ENCODE data around the gene NRP1. TPM values are rescaled to one million over a fixed set of nuclear protein-coding genes. Genes with fewer than 3 reads are reported as not detected.

NRP1 gene
- total RNA-seq, 4 donors from 2014 or later = 3.1 to 27.7 (median 12.0) TPM

DNA sequence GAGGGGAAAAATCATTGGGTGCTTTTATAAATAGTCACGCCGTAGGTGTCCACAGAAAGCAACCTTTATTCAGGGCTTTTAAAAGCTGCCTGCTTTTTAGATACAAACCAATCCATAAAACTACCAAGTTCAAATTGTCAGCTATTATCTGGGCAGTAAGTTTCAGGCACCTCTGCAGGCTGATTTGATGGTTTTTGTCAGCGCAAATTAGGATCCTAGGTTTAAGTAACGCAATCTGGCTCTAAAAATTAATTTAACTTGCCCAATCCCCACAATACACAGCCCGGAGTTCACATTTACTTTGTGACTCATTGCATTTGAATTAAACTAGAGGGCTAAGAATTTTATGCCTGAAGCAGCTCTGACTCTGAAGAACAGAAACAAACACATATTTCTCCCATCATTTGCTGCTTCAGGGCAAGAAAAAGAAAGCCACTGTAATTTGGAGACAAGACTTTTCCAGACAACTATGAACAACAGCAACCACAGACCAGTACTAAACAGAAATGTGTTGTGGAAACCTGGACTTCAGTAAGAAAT, 43.3 kb downstream of the NRP1 start:
- TF ChIP-seq POLR2A (IDR thresholded peaks at IDR 0.05) = no peak
- TF ChIP-seq, protein P1, sequence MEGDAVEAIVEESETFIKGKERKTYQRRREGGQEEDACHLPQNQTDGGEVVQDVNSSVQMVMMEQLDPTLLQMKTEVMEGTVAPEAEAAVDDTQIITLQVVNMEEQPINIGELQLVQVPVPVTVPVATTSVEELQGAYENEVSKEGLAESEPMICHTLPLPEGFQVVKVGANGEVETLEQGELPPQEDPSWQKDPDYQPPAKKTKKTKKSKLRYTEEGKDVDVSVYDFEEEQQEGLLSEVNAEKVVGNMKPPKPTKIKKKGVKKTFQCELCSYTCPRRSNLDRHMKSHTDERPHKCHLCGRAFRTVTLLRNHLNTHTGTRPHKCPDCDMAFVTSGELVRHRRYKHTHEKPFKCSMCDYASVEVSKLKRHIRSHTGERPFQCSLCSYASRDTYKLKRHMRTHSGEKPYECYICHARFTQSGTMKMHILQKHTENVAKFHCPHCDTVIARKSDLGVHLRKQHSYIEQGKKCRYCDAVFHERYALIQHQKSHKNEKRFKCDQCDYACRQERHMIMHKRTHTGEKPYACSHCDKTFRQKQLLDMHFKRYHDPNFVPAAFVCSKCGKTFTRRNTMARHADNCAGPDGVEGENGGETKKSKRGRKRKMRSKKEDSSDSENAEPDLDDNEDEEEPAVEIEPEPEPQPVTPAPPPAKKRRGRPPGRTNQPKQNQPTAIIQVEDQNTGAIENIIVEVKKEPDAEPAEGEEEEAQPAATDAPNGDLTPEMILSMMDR (IDR thresholded peaks at IDR 0.05) = no peak
- intact Hi-C loops (cut with DNase I) = no loop called here
- H3K4me3 ChIP-seq = no peak overlapping the region
- H3K4me1 ChIP-seq = peaks cover 0 to 60% (median 18%) of the 10 kb centered on the region in 3 donors
- no peak for DNase-seq
- H3K9me3 ChIP-seq = no peaks in the 10 kb centered on the region
- H3K27me3 ChIP-seq = no peaks in the 10 kb centered on the region
- no peaks in the 10 kb centered on the region for H3K36me3 ChIP-seq
- WGBS, 2 donors = 32 to 48% methylated on average over 5 of the region's 5 CpGs
- H3K27ac ChIP-seq = peak overlapping the region in 3 of 4 donors; percentile 54 to 61 (median 57)

DNA sequence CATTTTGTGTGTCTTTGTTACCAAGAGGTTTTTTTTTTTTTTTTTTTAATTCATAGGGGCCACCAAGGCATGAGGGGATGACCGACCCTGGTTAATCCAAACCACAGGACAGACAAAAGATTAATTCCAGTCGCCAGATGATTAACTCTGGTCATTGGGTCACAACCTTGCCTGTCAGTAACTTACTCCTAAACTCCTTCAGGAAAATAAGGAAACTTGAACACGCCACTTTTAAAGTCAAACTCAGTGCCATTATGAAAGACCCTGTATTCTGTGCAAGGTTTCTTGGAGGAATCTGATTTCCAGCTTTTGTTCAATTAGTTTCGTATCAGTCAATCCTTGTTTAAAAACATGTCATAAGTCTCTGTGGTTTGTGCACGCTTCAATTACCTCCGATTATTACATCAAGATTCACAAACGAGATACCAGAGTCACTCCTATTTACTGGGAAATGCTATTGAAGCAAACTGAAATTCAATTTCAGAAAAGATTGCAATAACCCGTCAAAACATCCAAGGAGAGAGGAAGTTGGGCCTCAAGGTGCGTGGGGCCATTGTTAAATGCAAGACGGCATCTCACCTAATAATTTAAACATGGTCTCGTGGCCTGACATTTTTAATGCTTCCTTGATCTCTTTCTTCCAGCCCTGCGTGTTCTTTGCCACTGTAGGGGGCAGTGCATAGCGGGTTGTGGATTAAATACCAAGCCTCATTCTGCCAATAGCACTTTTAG, 44.0 kb downstream of the NRP1 start:
- Histone ChIP-seq H3K27ac (peak overlapping the region in 3 of 4 donors; percentile 54 to 61 (median 57)), H3K4me3 (no peak overlapping the region), H3K9me3 (no peaks in the 10 kb centered on the region), H3K27me3 (no peaks in the 10 kb centered on the region), H3K36me3 (no peaks in the 10 kb centered on the region), H3K4me1 (peaks cover 0 to 53% (median 18%) of the 10 kb centered on the region in 3 donors)
- 65 to 69% methylated on average over 13 of the region's 13 CpGs for WGBS, 2 donors
- intact Hi-C loops (cut with DNase I) = no loop called here
- no peak for DNase-seq
- TF ChIP-seq POLR2A (IDR thresholded peaks at IDR 0.05) = no peak
- TF ChIP-seq, protein P1 (IDR thresholded peaks at IDR 0.05) = no peak

DNA sequence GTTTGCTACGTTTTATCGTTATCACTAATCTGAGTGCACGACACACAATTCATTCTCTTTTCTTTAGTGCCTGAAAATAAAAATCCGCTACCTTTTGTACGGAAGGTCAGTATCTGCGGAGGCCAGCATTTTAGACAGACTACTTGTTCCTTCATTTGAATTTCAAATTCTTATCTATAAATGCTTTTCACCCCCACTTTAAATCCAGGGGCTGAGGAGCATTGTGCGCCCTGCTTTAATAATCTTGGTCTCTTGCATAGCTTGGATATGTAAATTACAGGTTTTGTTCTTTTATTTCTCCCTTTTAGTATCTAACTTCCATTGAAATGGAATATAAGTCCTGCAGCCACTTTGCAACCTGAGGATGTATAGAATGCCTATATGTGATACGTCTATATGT, 44.7 kb downstream of the NRP1 start:
- Histone ChIP-seq H3K9me3 (no peaks in the 10 kb centered on the region), H3K4me3 (no peak overlapping the region), H3K36me3 (no peaks in the 10 kb centered on the region), H3K4me1 (peaks cover 0 to 52% (median 18%) of the 10 kb centered on the region in 3 donors), H3K27me3 (no peaks in the 10 kb centered on the region), H3K27ac (no peak overlapping the region)
- intact Hi-C loops (cut with DNase I) = no loop called here
- DNase-seq = no peak
- no peak for TF ChIP-seq POLR2A (IDR thresholded peaks at IDR 0.05)
- TF ChIP-seq, protein P1 (IDR thresholded peaks at IDR 0.05) = no peak
- WGBS, 2 donors = 94 to 96% methylated on average over 8 of the region's 8 CpGs

DNA sequence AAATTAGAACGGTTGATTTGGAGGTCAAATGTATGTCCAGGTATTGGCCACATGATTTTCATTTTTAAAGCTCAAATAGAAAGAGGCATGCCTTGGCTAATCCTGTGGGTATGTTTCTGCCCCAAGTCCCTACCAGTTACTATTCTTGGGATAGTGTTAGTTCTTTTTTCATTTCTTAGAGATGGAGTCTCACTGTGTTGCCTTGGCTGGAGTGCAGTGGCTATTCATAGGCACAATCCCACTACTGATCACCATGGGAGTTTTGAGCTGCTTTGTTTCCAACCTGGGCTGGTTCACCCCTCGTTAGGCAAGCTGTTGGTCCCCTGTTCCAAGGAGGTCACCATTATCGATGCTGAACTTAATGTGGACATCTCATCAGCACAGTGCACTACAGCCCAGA, 46.3 kb downstream of the NRP1 start:
- Histone ChIP-seq H3K27me3 (no peaks in the 10 kb centered on the region), H3K4me3 (no peak overlapping the region), H3K27ac (no peak overlapping the region), H3K9me3 (no peaks in the 10 kb centered on the region), H3K36me3 (no peaks in the 10 kb centered on the region), H3K4me1 (peaks cover 0 to 49% (median 18%) of the 10 kb centered on the region in 3 donors)
- 76 to 80% methylated on average over 1 to 3 of the region's 3 CpGs for WGBS, 2 donors
- intact Hi-C loops (cut with DNase I) = no loop called here
- TF ChIP-seq, protein P1 (IDR thresholded peaks at IDR 0.05) = no peak
- TF ChIP-seq POLR2A (IDR thresholded peaks at IDR 0.05) = no peak
- no peak for DNase-seq

DNA sequence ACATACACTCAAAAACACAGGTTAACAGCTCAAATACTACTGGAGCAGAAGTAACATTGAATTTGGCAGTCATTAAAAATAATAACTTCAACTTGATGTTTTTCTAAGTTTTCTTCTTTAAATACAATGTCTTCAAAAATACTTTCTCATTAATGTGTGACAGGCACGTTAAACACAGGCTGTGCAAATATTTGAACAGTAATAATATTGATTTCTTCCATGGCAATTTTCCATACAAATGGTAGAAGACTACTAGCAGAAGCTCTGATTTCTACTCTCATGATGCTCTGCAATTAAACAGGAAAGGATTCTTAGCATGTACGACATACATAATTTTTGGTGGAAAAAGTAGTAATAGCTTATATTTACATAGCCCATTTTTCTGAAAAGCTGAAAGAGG, 47.4 kb downstream of the NRP1 start:
- Histone ChIP-seq H3K9me3 (no peaks in the 10 kb centered on the region), H3K36me3 (no peaks in the 10 kb centered on the region), H3K4me1 (peaks cover 0 to 39% (median 18%) of the 10 kb centered on the region in 3 donors), H3K27ac (no peak overlapping the region), H3K4me3 (no peak overlapping the region), H3K27me3 (no peaks in the 10 kb centered on the region)
- intact Hi-C loops (cut with DNase I) = no loop called here
- WGBS, 2 donors = 63 to 72% methylated on average over 2 of the region's 2 CpGs
- TF ChIP-seq, protein P1 (IDR thresholded peaks at IDR 0.05) = no peak
- no peak for TF ChIP-seq POLR2A (IDR thresholded peaks at IDR 0.05)
- no peak for DNase-seq
